ENCODE measurements around the gene ADARB2. TPM values are rescaled to one million over a fixed set of nuclear protein-coding genes. Genes with fewer than 3 reads are reported as not detected.

ADARB2 gene
- total RNA-seq, 2 experiments from 2014 or later: 0.17 to 0.30 TPM

- H3K27me3 Mint-ChIP-seq: peaks cover 2% of the 10 kb centered on the region
- no peaks in the 10 kb centered on the region for H3K9me3 Mint-ChIP-seq
- H3K4me3 Mint-ChIP-seq: no peak overlapping the region
- H3K4me1 Mint-ChIP-seq: no peaks in the 10 kb centered on the region
- no peak overlapping the region for H3K27ac Mint-ChIP-seq
- CTCF ChIA-PET: no interaction called here
- POLR2A ChIA-PET: no interaction called here
- H3K36me3 Mint-ChIP-seq (ENCODE audit: low read depth): no peaks in the 10 kb centered on the region
- DNase-seq: no peak
These were observed 175.5 kb downstream of the ADARB2 start for GRCh38 chr10:1561731-1562337.

GRCh38 chr10:1560535-1561192 lies 176.7 kb downstream of the ADARB2 start:
- Mint-ChIP-seq H3K4me3 (no peak overlapping the region), H3K4me1 (no peaks in the 10 kb centered on the region), H3K36me3 (ENCODE audit: low read depth) (no peaks in the 10 kb centered on the region), H3K27me3 (peaks cover 2% of the 10 kb centered on the region), H3K27ac (no peak overlapping the region), H3K9me3 (no peaks in the 10 kb centered on the region)
- no peak for DNase-seq
- POLR2A ChIA-PET: no interaction called here
- CTCF ChIA-PET: no interaction called here

GRCh38 chr10:1559761-1560160 lies 177.6 kb downstream of the ADARB2 start:
- H3K27ac Mint-ChIP-seq: no peak overlapping the region
- POLR2A ChIA-PET: no interaction called here
- H3K36me3 Mint-ChIP-seq (ENCODE audit: low read depth): no peaks in the 10 kb centered on the region
- no peaks in the 10 kb centered on the region for H3K4me1 Mint-ChIP-seq
- CTCF ChIA-PET: no interaction called here
- DNase-seq: no peak
- peaks cover 2% of the 10 kb centered on the region for H3K27me3 Mint-ChIP-seq
- no peaks in the 10 kb centered on the region for H3K9me3 Mint-ChIP-seq
- H3K4me3 Mint-ChIP-seq: no peak overlapping the region

- no peak overlapping the region for H3K4me3 Mint-ChIP-seq
- peaks cover 2% of the 10 kb centered on the region for H3K27me3 Mint-ChIP-seq
- no peak for DNase-seq
- H3K27ac Mint-ChIP-seq: no peak overlapping the region
- H3K4me1 Mint-ChIP-seq: no peaks in the 10 kb centered on the region
- no peaks in the 10 kb centered on the region for H3K9me3 Mint-ChIP-seq
- ChIA-PET CTCF (no interaction called here), POLR2A (no interaction called here)
- H3K36me3 Mint-ChIP-seq (ENCODE audit: low read depth): no peaks in the 10 kb centered on the region
These were observed 178.0 kb downstream of the ADARB2 start for GRCh38 chr10:1559311-1559710.

- peaks cover 2% of the 10 kb centered on the region for H3K27me3 Mint-ChIP-seq
- ChIA-PET CTCF (no interaction called here), POLR2A (no interaction called here)
- H3K27ac Mint-ChIP-seq: no peak overlapping the region
- no peaks in the 10 kb centered on the region for H3K4me1 Mint-ChIP-seq
- no peak overlapping the region for H3K4me3 Mint-ChIP-seq
- H3K36me3 Mint-ChIP-seq (ENCODE audit: low read depth): no peaks in the 10 kb centered on the region
- H3K9me3 Mint-ChIP-seq: no peaks in the 10 kb centered on the region
- no peak for DNase-seq
These were observed 178.4 kb downstream of the ADARB2 start for GRCh38 chr10:1558906-1559305.

- Mint-ChIP-seq H3K36me3 (ENCODE audit: low read depth) (no peaks in the 10 kb centered on the region), H3K27ac (no peak overlapping the region), H3K9me3 (no peaks in the 10 kb centered on the region), H3K27me3 (peaks cover 2% of the 10 kb centered on the region), H3K4me3 (no peak overlapping the region), H3K4me1 (no peaks in the 10 kb centered on the region)
- ChIA-PET CTCF (no interaction called here), POLR2A (no interaction called here)
- DNase-seq: no peak
These were observed 180.2 kb downstream of the ADARB2 start for GRCh38 chr10:1557081-1557480.

GRCh38 chr10:1556496-1556895 lies 180.8 kb downstream of the ADARB2 start:
- Mint-ChIP-seq H3K36me3 (ENCODE audit: low read depth) (no peaks in the 10 kb centered on the region), H3K27ac (no peak overlapping the region), H3K4me3 (no peak overlapping the region), H3K9me3 (no peaks in the 10 kb centered on the region), H3K27me3 (peaks cover 2% of the 10 kb centered on the region), H3K4me1 (no peaks in the 10 kb centered on the region)
- DNase-seq: no peak
- ChIA-PET CTCF (no interaction called here), POLR2A (no interaction called here)

GRCh38 chr10:1553951-1554350 lies 183.4 kb downstream of the ADARB2 start:
- Mint-ChIP-seq H3K27me3 (no peaks in the 10 kb centered on the region), H3K4me3 (no peak overlapping the region), H3K4me1 (peaks cover 11% of the 10 kb centered on the region), H3K27ac (no peak overlapping the region), H3K36me3 (ENCODE audit: low read depth) (no peaks in the 10 kb centered on the region), H3K9me3 (no peaks in the 10 kb centered on the region)
- POLR2A ChIA-PET: no interaction called here
- CTCF ChIA-PET: no interaction called here
- DNase-seq: no peak

GRCh38 chr10:1552881-1553670 lies 184.2 kb downstream of the ADARB2 start:
- CTCF ChIA-PET: no interaction called here
- Mint-ChIP-seq H3K4me1 (peaks cover 14% of the 10 kb centered on the region), H3K36me3 (ENCODE audit: low read depth) (no peaks in the 10 kb centered on the region), H3K27me3 (no peaks in the 10 kb centered on the region), H3K27ac (no peak overlapping the region), H3K9me3 (peaks cover 3% of the 10 kb centered on the region), H3K4me3 (no peak overlapping the region)
- no peak for DNase-seq
- POLR2A ChIA-PET: no interaction called here

GRCh38 chr10:1552406-1552805 lies 184.9 kb downstream of the ADARB2 start:
- Mint-ChIP-seq H3K4me3 (no peak overlapping the region), H3K9me3 (peaks cover 3% of the 10 kb centered on the region), H3K27ac (no peak overlapping the region), H3K36me3 (ENCODE audit: low read depth) (no peaks in the 10 kb centered on the region), H3K27me3 (no peaks in the 10 kb centered on the region), H3K4me1 (peaks cover 14% of the 10 kb centered on the region)
- ChIA-PET CTCF (no interaction called here), POLR2A (no interaction called here)
- DNase-seq: no peak

GRCh38 chr10:1551636-1552338 lies 185.5 kb downstream of the ADARB2 start:
- Mint-ChIP-seq H3K4me3 (no peak overlapping the region), H3K27me3 (no peaks in the 10 kb centered on the region), H3K4me1 (peaks cover 14% of the 10 kb centered on the region), H3K36me3 (ENCODE audit: low read depth) (no peaks in the 10 kb centered on the region), H3K9me3 (peaks cover 3% of the 10 kb centered on the region), H3K27ac (no peak overlapping the region)
- ChIA-PET CTCF (no interaction called here), POLR2A (no interaction called here)
- DNase-seq: no peak

- peaks cover 14% of the 10 kb centered on the region for H3K4me1 Mint-ChIP-seq
- peaks cover 3% of the 10 kb centered on the region for H3K9me3 Mint-ChIP-seq
- no peaks in the 10 kb centered on the region for H3K36me3 Mint-ChIP-seq (ENCODE audit: low read depth)
- H3K4me3 Mint-ChIP-seq: no peak overlapping the region
- H3K27ac Mint-ChIP-seq: peak overlapping the region; percentile 74
- DNase-seq: no peak
- POLR2A ChIA-PET: no interaction called here
- no peaks in the 10 kb centered on the region for H3K27me3 Mint-ChIP-seq
- CTCF ChIA-PET: no interaction called here
These were observed 186.7 kb downstream of the ADARB2 start for GRCh38 chr10:1550616-1551015.

GRCh38 chr10:1550291-1550595 lies 187.1 kb downstream of the ADARB2 start:
- no peak overlapping the region for H3K4me3 Mint-ChIP-seq
- peaks cover 3% of the 10 kb centered on the region for H3K9me3 Mint-ChIP-seq
- H3K36me3 Mint-ChIP-seq (ENCODE audit: low read depth): no peaks in the 10 kb centered on the region
- no peak for DNase-seq
- peaks cover 14% of the 10 kb centered on the region for H3K4me1 Mint-ChIP-seq
- ChIA-PET CTCF (no interaction called here), POLR2A (no interaction called here)
- H3K27me3 Mint-ChIP-seq: no peaks in the 10 kb centered on the region
- peak overlapping the region; percentile 74 for H3K27ac Mint-ChIP-seq

Measured in activated CD4-positive, alpha-beta T cell treated with anti-CD3 and anti-CD28 coated beads, Interleukin-2, amount 10 ng/mL, durations not matched to agents 7 days and 5 days (primary cell).